OCI-LY7 (cell line): ENCODE results near the gene DNAJC5G. TPM values are rescaled to one million over a fixed set of nuclear protein-coding genes. Genes with fewer than 3 reads are reported as not detected.
"Not testable (repeated sequence)": the region's sequence is repeated elsewhere in the genome, so short reads cannot be mapped to it uniquely, and the experiment has no call there.

Experiments
- BruUV-seq: library from RNA; stranded (reverse); fragments of 400-500 nt; replicated peaks from 2 replicates; lab custom pipeline; 2021; lab: Mats Ljungman, UMichigan
- CTCF ChIA-PET: fragments of 300-600 bp; sonication (Branson Sonifier 250); formaldehyde crosslinking; loops from one replicate; lab custom pipeline; 2022; ENCODE audit warnings: antibody characterized with exemption; ENCODE audit not compliant: unreplicated experiment; lab: Charles Lee
- POLR2A ChIA-PET: fragments of 300-600 bp; sonication (Branson Sonifier 250); formaldehyde crosslinking; loops from one replicate; lab custom pipeline; 2022; ENCODE audit warnings: antibody characterized with exemption; lab: Charles Lee
- DNase-seq: peaks from one replicate; pipeline ENCODE4 v3.0.0-alpha.2; 2015; ENCODE audit warnings: low spot score
- H2AFZ ChIP-seq: fragments of 200-600 bp; sonication (generic), shearing (Covaris generic); 2 replicates; pipeline ENCODE4 v1.6.1; 2014; ENCODE audit warnings: mild to moderate bottlenecking, antibody characterized with exemption, low read length, moderate library complexity
- H3K27ac ChIP-seq: fragments of 200-600 bp; sonication (generic); 2 replicates; pipeline ENCODE4 v1.5.1; 2014; ENCODE audit warnings: mixed run types, low read depth, mild to moderate bottlenecking, moderate library complexity, low read length, inconsistent platforms; ENCODE audit not compliant: poor library complexity, severe bottlenecking
- H3K36me3 ChIP-seq: fragments of 200-600 bp; sonication (generic); 2 replicates; pipeline ENCODE4 v1.6.1; 2014; ENCODE audit warnings: mild to moderate bottlenecking, antibody characterized with exemption, low read length, moderate library complexity, mixed read lengths; ENCODE audit not compliant: insufficient read depth
- H3K4me1 ChIP-seq: fragments of 200-600 bp; sonication (generic); 2 replicates; pipeline ENCODE4 v1.5.1; 2014; ENCODE audit warnings: mild to moderate bottlenecking, low read length; ENCODE audit not compliant: insufficient read depth, poor library complexity, severe bottlenecking
- H3K4me2 ChIP-seq: fragments of 200-600 bp; sonication (generic); 2 replicates; pipeline ENCODE4 v1.6.1; 2014; ENCODE audit warnings: mild to moderate bottlenecking, low read length
- H3K4me3 ChIP-seq: fragments of 200-600 bp; sonication (generic); 2 replicates; pipeline ENCODE4 v1.5.1; 2014; ENCODE audit warnings: mild to moderate bottlenecking, low read depth, low read length; ENCODE audit not compliant: poor library complexity, severe bottlenecking
- H3K79me2 ChIP-seq: fragments of 200-600 bp; sonication (generic); 2 replicates; pipeline ENCODE4 v1.6.1; 2016; ENCODE audit warnings: low read depth, mild to moderate bottlenecking, low read length, moderate library complexity, mixed read lengths; ENCODE audit not compliant: insufficient read depth
- H3K9me2 ChIP-seq: fragments of 200-600 bp; sonication (generic); 2 replicates; pipeline ENCODE4 v1.6.1; 2016; ENCODE audit warnings: mild to moderate bottlenecking, low read length, mixed read lengths; ENCODE audit not compliant: insufficient read depth
- H3K9me3 ChIP-seq: fragments of 200-600 bp; sonication (generic); 2 replicates; pipeline ENCODE4 v1.6.1; 2014; ENCODE audit warnings: mild to moderate bottlenecking, mixed run types, low read length, mixed read lengths
- H4K20me1 ChIP-seq: fragments of 200-600 bp; sonication (generic); 2 replicates; pipeline ENCODE4 v1.6.1; 2014; ENCODE audit warnings: mild to moderate bottlenecking, antibody characterized with exemption, low read length, moderate library complexity, mixed read lengths; ENCODE audit not compliant: insufficient read depth
- CTCF ChIP-seq: fragments of 200-600 bp; sonication (generic); conservative IDR thresholded peaks from 2 replicates; pipeline ENCODE4 v1.5.1; 2014; ENCODE audit warnings: mild to moderate bottlenecking, antibody characterized with exemption, low read length, moderate library complexity, mixed read lengths
- EZH2phosphoT487 ChIP-seq: fragments of 200-600 bp; sonication (generic); IDR thresholded peaks from 2 replicates; pipeline ENCODE4 v1.6.1; 2018; ENCODE audit warnings: low read depth, borderline replicate concordance, mild to moderate bottlenecking, mixed run types, antibody characterized with exemption, low read length, moderate library complexity, mixed read lengths
- intact Hi-C: fragments of 100-400 bp; cut with micrococcal nuclease; formaldehyde crosslinking; loops from one replicate; pipeline ENCODE4 v1.10.0; 2022; ENCODE audit not compliant: unreplicated experiment
- total RNA-seq, 2 experiments: library from RNA; depleted of rRNA in 1 of 2; stranded (reverse); fragments of >200 nt in 1 of 2; shearing (Covaris generic) in 1 of 2; gene quantifications; 2 replicates each; pipeline ENCODE4 v1.2.3, GENCODE V29; 2014 to 2022

Gene DNAJC5G
- total RNA-seq, 2 experiments from 2014 or later = 4.7 to 18.2 TPM

- H3K9me2 ChIP-seq = no peaks in the 10 kb centered on the region
- H3K36me3 ChIP-seq = no peaks in the 10 kb centered on the region
- no peak overlapping the region for H3K27ac ChIP-seq
- POLR2A ChIA-PET = no interaction called here
- H2AFZ ChIP-seq = no peak overlapping the region
- no TSS peak for BruUV-seq
- no peak for DNase-seq
- no peaks in the 10 kb centered on the region for H3K79me2 ChIP-seq
- intact Hi-C loops = no loop called here
- peaks cover 17% of the 10 kb centered on the region for H3K4me1 ChIP-seq
- CTCF ChIA-PET = interaction anchor here (1.4 kb wide), 1 partner anchor 199 kb away, joined by 4 read pairs; no protein-coding TSS in a partner anchor
- no peak overlapping the region for H3K4me2 ChIP-seq
- H4K20me1 ChIP-seq = no peaks in the 10 kb centered on the region
- H3K4me3 ChIP-seq = no peak overlapping the region
- no peaks in the 10 kb centered on the region for H3K9me3 ChIP-seq
- TF ChIP-seq CTCF (no peak), EZH2phosphoT487 (no peak)
These were observed 23.3 kb downstream of the DNAJC5G start for GRCh38 chr2:27298391-27299080.

- peaks cover 14% of the 10 kb centered on the region for H3K4me1 ChIP-seq
- H3K9me3 ChIP-seq, CTCF ChIA-PET, H4K20me1 ChIP-seq, H3K4me2 ChIP-seq, BruUV-seq, H3K79me2 ChIP-seq, H3K36me3 ChIP-seq, H3K27ac ChIP-seq, DNase-seq, H3K4me3 ChIP-seq, H2AFZ ChIP-seq, H3K9me2 ChIP-seq: not testable (repeated sequence)
- POLR2A ChIA-PET = interaction anchor here (0.6 to 3.5 kb wide), 3 partner anchors 9 to 33 kb away, joined by 3 to 46 read pairs (median 3); no protein-coding TSS in a partner anchor
- intact Hi-C loops = loop anchor here (5.0 kb wide), 1 partner anchor 188 kb away; no protein-coding TSS in a partner anchor
These were observed 25.4 kb downstream of the DNAJC5G start for GRCh38 chr2:27300606-27301005.

GRCh38 chr2:27303093-27304025 is 28.1 kb downstream of the DNAJC5G start:
- Histone ChIP-seq H3K36me3 (no peaks in the 10 kb centered on the region), H3K79me2 (no peaks in the 10 kb centered on the region), H2AFZ (peak overlapping the region; percentile 91), H3K4me3 (peak overlapping the region; percentile 61), H3K27ac (peak overlapping the region; percentile 43), H3K9me2 (no peaks in the 10 kb centered on the region), H3K9me3 (no peaks in the 10 kb centered on the region), H3K4me2 (peak overlapping the region; percentile 81), H3K4me1 (peaks cover 14% of the 10 kb centered on the region), H4K20me1 (no peaks in the 10 kb centered on the region)
- ChIA-PET POLR2A (interaction anchor here (0.6 to 3.5 kb wide), 10 partner anchors 11 to 215 kb away, joined by 3 to 46 read pairs (median 4); no protein-coding TSS in a partner anchor), CTCF (interaction anchor here (0.6 to 1.8 kb wide), 11 partner anchors 11 to 287 kb away, joined by 3 to 18 read pairs (median 3); partner anchors contain the start of genes KHK and SLC30A3)
- TF ChIP-seq EZH2phosphoT487 = no peak
- peak; percentile 92 for TF ChIP-seq CTCF
- BruUV-seq = no TSS peak
- DNase-seq = peak; percentile 90
- intact Hi-C loops = loop anchor here (1.0 to 5.0 kb wide), 4 partner anchors 53 to 205 kb away; no protein-coding TSS in a partner anchor
